GM12878 (cell line): ENCODE results near the gene CACNA2D3.

Experiments
- CREB1 ChIP-seq: IDR thresholded peaks from 2 replicates; pipeline ENCODE4 v1.6.1; 2012; ENCODE audit warnings: low read depth, mild to moderate bottlenecking, inconsistent platforms
- EZH2 ChIP-seq: IDR thresholded peaks from 2 replicates; pipeline ENCODE4 v1.6.1; 2012; ENCODE audit warnings: low read depth, mild to moderate bottlenecking, control low read depth, inconsistent platforms, low read length, borderline replicate concordance; ENCODE audit not compliant: control insufficient read depth
- GABPA ChIP-seq: IDR thresholded peaks from 2 replicates; pipeline ENCODE4 v1.6.1; 2014; ENCODE audit warnings: antibody characterized with exemption, low read depth, mild to moderate bottlenecking, inconsistent platforms
- KDM1A ChIP-seq: fragments of 200-600 bp; sonication (generic); IDR thresholded peaks from 2 replicates; pipeline ENCODE4 v1.6.1; 2016; ENCODE audit warnings: borderline replicate concordance
- PAX5 ChIP-seq: IDR thresholded peaks from 2 replicates; pipeline ENCODE4 v1.6.1; 2011; ENCODE audit warnings: low read depth, low read length, borderline replicate concordance
- POLR2A ChIP-seq: IDR thresholded peaks from 2 replicates; pipeline ENCODE4 v1.6.1; 2011; ENCODE audit warnings: low read depth, mild to moderate bottlenecking, low read length
- POLR2AphosphoS5 ChIP-seq: IDR thresholded peaks from 2 replicates; pipeline ENCODE4 v1.6.1; 2011; ENCODE audit warnings: mild to moderate bottlenecking, low read length, inconsistent platforms
- RAD51 ChIP-seq: fragments of 450-650 bp; IDR thresholded peaks from 2 replicates; pipeline ENCODE4 v1.6.1; 2016; ENCODE audit warnings: moderate library complexity, mild to moderate bottlenecking, inconsistent platforms
- RELA ChIP-seq: fragments of 450-650 bp; IDR thresholded peaks from 2 replicates; pipeline ENCODE4 v1.8.0; 2014; ENCODE audit warnings: borderline replicate concordance; ENCODE audit not compliant: partially characterized antibody
- RFX5 ChIP-seq: IDR thresholded peaks from 2 replicates; pipeline ENCODE4 v1.6.1; 2011; ENCODE audit warnings: low read depth, low read length, improper control_type of control experiment
- SMC3 ChIP-seq: IDR thresholded peaks from 2 replicates; pipeline ENCODE4 v1.6.1; 2011; ENCODE audit warnings: low read length, improper control_type of control experiment, borderline replicate concordance
- YY1 ChIP-seq: IDR thresholded peaks from 2 replicates; pipeline ENCODE4 v1.6.1; 2011; ENCODE audit warnings: low read depth, mild to moderate bottlenecking, low read length
- TF ChIP-seq, protein P1 (sequence below): IDR thresholded peaks from 2 replicates; pipeline ENCODE4 v1.6.1; 2012; ENCODE audit warnings: low read depth, low read length, improper control_type of control experiment
- TF ChIP-seq, protein P2 (sequence below), 3 experiments: IDR thresholded peaks in 2 of 3; conservative IDR thresholded peaks in 1 of 3; 2 replicates each; pipeline ENCODE4 v1.5.1; 2011; ENCODE audit warnings: low read depth in 3 of 3, low read length in 3 of 3, mild to moderate bottlenecking in 3 of 3, control low read depth in 2 of 3, moderate library complexity in 2 of 3, inconsistent platforms in 1 of 3, mixed read lengths in 1 of 3; ENCODE audit not compliant: control insufficient read depth in 2 of 3, insufficient read depth in 1 of 3; ENCODE audit errors: extremely low read depth in 1 of 3

DNA sequence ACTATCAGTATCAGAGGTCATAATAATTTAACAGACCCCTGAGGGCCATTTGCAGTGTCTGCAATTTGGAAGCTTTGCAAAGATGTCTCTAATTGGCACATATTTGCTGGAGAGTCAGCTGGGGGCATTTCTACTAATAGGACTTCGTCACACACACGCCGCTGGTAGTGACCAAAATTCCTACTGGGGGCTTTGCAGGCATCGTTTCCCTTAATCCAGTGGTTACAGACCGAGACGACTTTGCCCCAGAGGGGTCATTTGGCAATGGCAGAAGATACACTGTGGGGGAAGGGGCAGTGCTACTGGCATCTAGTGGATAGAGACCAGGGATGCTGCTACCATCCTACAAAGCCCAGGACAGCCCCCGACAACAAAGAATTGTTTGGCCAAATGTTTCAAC is 956.5 kb downstream of the CACNA2D3 start:
- TF ChIP-seq YY1 (no peak), KDM1A (no peak), SMC3 (no peak), POLR2A (no peak), GABPA (no peak), EZH2 (no peak), RAD51 (no peak), RFX5 (no peak), RELA (no peak), PAX5 (no peak), POLR2AphosphoS5 (no peak), CREB1 (no peak)
- TF ChIP-seq, protein P1, sequence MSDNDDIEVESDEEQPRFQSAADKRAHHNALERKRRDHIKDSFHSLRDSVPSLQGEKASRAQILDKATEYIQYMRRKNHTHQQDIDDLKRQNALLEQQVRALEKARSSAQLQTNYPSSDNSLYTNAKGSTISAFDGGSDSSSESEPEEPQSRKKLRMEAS, result no peak
- TF ChIP-seq, protein P2, sequence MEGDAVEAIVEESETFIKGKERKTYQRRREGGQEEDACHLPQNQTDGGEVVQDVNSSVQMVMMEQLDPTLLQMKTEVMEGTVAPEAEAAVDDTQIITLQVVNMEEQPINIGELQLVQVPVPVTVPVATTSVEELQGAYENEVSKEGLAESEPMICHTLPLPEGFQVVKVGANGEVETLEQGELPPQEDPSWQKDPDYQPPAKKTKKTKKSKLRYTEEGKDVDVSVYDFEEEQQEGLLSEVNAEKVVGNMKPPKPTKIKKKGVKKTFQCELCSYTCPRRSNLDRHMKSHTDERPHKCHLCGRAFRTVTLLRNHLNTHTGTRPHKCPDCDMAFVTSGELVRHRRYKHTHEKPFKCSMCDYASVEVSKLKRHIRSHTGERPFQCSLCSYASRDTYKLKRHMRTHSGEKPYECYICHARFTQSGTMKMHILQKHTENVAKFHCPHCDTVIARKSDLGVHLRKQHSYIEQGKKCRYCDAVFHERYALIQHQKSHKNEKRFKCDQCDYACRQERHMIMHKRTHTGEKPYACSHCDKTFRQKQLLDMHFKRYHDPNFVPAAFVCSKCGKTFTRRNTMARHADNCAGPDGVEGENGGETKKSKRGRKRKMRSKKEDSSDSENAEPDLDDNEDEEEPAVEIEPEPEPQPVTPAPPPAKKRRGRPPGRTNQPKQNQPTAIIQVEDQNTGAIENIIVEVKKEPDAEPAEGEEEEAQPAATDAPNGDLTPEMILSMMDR (IDR thresholded peaks at IDR 0.05 in 2 of 3, conservative IDR thresholded peaks at IDR 0.05 in 1 of 3; ENCODE audit: control insufficient read depth in 2 of 3, extremely low read depth in 1 of 3, insufficient read depth in 1 of 3, low read depth in 3 of 3, low read length in 3 of 3), result no peak
